Prostate gland (tissue), 2 donors: ENCODE data around the gene GABRG3.

Source experiments
- POLR2A ChIP-seq: fragments of 450-650 bp; IDR thresholded peaks from one replicate; pipeline ENCODE4 v1.6.1; 2016; ENCODE audit warnings: antibody characterized with exemption, mild to moderate bottlenecking
- TF ChIP-seq, protein P1 (sequence below), 4 experiments: fragments of 200-600 bp in 2 of 4; fragments of 450-650 bp in 2 of 4; sonication (generic) in 2 of 4; IDR thresholded peaks; 1 replicate in 3 of 4; 2 replicates in 1 of 4; pipeline ENCODE4 v1.5.1; 2016 to 2019; ENCODE audit warnings: antibody characterized with exemption in 4 of 4, mild to moderate bottlenecking in 2 of 4, moderate library complexity in 2 of 4

DNA sequence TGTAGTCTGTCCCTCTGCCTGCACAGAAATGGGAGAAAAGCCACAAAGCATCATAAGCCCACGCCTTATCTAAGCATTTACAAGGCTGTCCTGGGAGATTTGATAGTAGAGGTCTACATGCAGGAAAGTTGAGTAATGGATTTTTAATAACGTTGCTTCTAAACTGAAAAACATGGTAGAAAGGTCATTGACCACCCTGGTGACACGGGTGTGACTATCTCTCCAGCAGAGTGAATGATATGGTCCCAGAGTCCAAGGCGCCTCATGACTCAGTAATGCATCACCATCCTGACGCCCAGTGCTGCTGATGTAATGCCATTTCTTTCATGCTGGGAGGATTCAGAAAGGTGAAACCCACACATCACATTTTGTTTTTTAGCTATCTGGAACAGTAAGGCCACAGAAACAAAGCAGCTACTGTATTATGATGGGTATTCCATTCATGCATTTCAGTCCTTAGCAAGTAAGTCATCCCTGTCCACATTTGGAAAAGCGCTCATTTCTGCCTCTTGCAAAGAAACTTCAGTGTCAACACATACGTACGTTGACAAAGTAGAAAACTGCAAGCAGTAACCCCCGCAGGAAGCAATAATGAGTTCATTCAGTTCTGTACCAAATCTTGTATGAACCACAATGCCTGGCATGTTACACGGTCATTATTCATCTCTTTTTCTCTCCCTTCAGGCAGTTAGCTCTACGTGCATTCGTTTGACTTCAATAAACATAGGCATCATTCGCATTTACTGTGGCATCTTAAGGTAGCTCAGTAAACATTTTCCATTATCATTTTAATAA is 483.5 kb downstream of the GABRG3 start:
- TF ChIP-seq, protein P1, sequence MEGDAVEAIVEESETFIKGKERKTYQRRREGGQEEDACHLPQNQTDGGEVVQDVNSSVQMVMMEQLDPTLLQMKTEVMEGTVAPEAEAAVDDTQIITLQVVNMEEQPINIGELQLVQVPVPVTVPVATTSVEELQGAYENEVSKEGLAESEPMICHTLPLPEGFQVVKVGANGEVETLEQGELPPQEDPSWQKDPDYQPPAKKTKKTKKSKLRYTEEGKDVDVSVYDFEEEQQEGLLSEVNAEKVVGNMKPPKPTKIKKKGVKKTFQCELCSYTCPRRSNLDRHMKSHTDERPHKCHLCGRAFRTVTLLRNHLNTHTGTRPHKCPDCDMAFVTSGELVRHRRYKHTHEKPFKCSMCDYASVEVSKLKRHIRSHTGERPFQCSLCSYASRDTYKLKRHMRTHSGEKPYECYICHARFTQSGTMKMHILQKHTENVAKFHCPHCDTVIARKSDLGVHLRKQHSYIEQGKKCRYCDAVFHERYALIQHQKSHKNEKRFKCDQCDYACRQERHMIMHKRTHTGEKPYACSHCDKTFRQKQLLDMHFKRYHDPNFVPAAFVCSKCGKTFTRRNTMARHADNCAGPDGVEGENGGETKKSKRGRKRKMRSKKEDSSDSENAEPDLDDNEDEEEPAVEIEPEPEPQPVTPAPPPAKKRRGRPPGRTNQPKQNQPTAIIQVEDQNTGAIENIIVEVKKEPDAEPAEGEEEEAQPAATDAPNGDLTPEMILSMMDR (IDR thresholded peaks at IDR 0.05), result no peak
- TF ChIP-seq POLR2A, result no peak
